CD4-positive, alpha-beta T cell treated with Interleukin-4 for 1 hour (primary cell): ENCODE measurements around the gene OTOGL.
"Not testable (repeated sequence)": the region's sequence is repeated elsewhere in the genome, so short reads cannot be mapped to it uniquely, and the experiment has no call there.

Source experiments
- DNase-seq, 2 donors: peaks; one replicate each; pipeline ENCODE4 v3.0.0-alpha.2; 2020 to 2022

OTOGL gene

DNA sequence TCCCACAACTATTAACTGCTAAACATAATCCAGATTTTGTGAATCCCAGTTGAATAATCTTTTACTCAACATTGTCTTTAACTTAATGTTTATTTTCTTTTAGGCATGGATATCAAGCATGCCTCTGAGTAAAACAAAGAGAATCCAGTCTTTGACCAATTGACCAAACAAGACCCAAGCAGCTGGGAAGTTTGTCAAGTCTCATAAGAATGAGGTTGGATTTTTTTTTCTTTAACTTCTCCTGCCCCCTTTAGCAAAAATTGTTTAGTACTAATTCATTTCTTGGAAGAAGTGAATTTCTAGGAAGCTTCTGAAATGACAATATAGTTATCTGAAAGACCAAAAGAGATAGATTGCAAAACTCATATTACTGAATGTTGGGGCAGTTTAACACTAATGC lies 89.9 kb downstream of the OTOGL start:
- no peak for DNase-seq

GRCh38 chr12:80190001-80190400 lies 90.7 kb downstream of the OTOGL start:
- DNase-seq: no peak

DNA sequence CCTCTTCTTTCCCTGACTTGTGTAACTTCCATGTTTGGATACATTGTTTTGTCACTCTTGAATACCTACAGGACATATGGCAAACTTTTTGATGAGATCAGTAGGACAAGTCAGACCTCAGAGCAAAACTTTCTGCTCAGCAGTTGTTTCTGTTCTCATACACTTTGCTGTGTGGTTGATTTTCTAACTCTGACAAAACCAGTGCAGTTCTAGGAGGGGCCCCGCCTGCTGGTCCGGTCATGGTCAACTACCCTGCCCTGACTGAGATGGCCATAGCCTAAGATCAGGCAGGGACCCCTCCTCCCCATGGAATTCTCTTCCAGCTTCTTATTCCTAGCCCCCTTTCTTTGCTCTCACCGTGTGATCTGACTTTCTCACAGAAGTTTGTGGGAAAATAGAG lies 92.8 kb downstream of the OTOGL start:
- no peak for DNase-seq

DNA sequence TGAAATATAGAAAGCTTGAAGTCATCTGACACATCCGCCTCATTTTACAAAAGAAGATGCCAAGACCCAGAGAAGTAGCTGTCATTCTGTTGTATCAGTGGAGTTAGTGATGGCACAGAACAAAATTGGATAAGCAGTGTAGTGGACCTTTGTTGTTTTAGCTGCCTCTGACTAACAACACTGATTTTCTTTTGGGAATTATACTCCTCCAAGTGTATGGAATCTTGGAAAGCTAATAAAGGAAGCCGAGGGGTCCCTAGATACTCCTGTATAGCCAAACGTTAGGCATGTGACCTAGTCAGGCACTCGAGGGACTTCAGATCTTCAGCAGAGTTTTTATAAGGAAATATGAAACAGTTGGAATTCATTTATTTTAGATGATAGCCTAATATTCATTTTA lies 94.5 kb downstream of the OTOGL start:
- DNase-seq: no peak

- no peak for DNase-seq
These were observed 95.9 kb downstream of the OTOGL start for GRCh38 chr12:80195074-80195726.

DNA sequence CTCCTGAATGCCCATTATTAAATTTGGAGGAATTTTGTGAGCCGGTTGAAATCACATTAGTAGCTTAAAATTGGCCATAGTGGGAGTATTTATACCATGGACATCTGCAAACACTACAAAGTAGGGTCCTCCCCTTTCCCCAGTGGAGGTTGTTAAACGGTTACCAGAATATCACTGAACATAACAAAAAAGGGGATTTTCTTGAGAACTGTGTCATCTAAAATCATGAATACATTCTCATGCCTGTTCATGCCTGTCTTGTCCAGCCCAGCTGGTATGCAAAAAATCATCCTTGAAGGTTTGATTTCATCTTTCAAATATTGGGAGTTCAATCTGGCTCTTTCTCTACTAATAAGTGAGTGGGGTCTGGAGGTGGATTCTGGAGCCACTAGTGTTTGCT lies 96.4 kb downstream of the OTOGL start:
- no peak for DNase-seq

DNA sequence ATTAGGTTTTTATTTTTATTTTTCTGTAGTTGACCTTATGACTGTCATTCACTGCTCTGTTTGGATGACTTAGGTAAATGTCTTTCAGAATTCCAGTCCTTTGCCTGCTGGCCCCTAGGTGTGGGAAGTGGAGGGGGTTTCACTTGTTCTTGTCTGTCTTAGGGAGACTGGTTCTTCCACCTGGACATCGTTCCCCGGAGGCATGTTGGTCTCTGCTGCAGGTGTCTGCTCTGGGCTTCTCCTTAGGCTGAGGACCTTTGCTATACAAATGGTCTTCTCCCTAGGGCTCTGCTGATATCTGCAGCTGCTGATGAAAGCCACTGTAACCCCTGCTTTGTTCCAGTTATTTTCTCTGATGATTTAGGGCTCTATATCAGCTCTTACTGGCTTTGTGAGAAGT lies 97.1 kb downstream of the OTOGL start:
- no peak for DNase-seq

DNA sequence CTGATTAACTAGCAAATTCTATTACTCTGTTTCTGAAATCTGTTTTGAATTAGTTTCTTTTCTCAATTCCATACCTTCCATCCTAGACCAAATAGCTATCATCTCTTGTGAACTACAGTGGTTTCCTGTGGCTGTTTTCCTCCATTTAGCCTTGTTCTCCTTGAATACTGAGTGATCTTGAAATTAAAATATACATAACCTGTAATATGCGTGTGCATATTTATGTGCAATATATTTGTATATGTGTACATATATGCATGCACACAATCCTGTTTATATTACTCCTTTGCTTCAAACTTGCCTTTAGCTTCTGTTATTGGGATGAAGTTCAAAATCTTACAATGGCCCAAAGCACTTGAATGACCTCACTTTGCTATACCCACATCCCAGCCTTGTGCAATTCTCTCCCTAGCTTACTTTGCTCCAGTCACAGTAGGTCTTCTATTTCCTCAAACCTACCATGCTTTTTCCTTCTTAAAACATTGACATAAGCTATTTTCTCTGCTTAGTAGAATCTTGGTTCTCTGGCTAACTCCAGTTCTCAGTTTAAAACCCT lies 99.5 kb downstream of the OTOGL start:
- no peak for DNase-seq

DNA sequence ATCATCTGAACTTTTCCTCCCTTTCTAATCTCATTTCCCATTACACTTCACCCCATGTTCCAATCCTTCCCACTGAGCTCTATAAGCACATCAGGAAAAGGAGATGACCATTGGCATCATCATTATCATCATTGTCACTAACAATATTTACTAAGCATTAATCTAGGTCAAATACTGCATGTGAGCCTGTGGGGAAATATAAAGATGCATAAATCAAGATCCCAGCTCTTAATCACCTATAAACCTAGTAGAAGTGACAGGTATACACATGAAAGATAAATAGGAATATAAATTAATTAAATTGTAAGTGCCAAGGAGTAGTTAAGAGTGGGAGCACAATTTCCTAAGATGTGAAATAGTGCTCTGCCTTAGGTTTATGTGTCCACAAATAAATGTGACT lies 100.6 kb downstream of the OTOGL start:
- no peak for DNase-seq

GRCh38 chr12:80200414-80200813 lies 101.1 kb downstream of the OTOGL start:
- DNase-seq: no peak

- no peak for DNase-seq
These were observed 102.6 kb downstream of the OTOGL start for GRCh38 chr12:80201908-80202307.

- DNase-seq: no peak
These were observed 106.6 kb downstream of the OTOGL start for GRCh38 chr12:80205960-80206359.

GRCh38 chr12:80208071-80208470 lies 108.7 kb downstream of the OTOGL start:
- no peak for DNase-seq

- no peak for DNase-seq
These were observed 112.3 kb downstream of the OTOGL start for GRCh38 chr12:80211671-80212070.

- DNase-seq: no peak
These were observed 113.8 kb downstream of the OTOGL start for GRCh38 chr12:80212938-80213645.

DNA sequence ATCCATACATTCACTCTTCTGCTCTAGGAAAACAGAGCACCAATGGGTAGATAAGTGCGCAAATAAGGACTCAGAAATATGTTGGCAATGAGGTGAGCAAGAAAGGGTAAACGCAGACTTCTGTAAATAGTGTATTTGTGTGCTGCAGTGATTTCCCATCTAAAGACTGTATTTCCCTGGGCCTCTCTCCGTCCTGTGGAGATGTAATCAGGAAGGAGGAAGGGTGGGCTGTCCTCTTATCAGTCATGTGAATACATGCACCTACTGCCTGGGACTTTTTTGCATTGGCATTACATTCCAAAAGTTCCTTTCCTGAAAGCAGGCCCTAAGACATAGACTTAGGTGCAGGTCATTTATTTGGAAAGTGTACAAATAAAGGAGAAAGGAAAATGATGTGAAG lies 114.5 kb downstream of the OTOGL start:
- no peak for DNase-seq

DNA sequence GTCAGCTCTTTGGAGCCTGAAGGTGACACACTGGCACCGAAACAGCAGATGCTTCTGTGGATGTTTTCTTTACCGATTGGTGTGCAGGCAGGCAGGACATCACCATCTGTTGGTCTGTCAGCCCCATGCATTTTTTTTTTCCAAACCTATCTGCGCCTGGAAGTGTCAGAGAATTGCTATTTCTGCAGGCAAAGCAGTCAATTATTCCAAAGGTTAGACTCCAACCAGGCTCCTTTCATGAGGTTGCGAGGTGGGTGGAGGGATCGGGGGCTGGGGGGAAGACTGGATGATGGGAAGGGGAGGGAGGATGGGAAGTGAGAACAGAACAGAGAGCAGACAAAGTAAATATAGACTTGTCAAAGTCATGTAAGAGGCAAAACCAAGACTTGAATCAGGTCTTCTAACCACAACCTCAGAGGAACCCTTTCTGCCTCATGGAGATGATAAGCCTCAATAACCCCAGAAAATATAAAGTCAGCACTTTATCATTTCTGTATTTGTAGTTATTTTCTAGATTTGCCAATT lies 117.7 kb downstream of the OTOGL start:
- DNase-seq: no peak

DNA sequence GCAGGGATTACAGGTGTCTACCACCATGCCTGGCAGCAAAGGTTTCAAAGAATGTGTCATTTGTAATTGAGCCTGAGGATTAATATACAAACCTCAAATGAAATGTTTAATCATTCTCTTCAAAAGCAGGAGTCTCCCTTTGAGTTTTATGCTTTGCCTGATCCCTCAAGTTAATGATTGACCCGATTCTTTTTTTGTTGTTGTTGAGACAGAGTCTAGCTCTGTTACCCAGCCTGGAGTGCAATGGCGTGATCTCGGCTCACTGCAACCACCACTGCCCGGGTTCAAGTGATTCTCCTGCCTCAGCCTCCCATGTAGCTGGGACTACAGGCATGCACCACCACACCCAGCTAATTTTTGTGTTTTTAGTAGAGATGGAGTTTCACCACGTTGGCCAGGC lies 119.6 kb downstream of the OTOGL start:
- DNase-seq: not testable (repeated sequence)

DNA sequence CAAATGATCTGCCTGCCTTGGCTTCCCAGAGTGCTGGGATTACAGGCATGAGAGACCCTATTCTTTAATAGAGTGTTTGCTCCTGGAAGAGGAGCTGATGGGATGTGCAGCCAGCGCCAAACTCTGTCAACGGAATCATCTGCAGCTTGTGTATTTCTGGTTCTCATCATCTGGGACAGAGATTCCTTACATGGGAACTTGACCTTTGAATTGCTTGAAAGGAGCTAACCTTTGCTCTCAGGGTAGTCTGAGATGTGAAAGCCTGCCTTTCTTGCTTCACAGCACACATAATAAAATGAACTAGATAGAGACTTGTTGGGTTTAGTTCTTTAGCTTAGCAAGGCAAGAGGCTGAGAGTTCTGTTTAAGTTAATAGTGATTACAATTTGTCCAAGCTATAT lies 120.0 kb downstream of the OTOGL start:
- DNase-seq: no peak

DNA sequence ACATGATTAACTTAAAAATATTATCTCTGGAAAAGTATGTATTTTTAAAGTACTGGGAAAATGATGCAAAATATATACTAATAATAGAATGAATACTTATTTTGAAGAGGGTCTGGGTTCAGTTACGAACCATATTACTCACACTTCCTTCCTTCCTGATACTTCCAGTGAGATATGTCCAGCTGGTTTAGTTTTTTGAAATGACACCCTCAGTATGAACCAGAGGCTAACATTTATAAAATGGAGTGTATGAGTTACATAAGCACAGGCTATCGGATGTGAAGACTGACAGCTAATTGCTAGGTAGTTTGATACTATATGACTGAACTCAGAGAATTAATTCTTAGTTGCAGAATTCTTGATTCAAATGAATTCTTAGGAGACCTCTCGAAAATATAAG lies 122.9 kb downstream of the OTOGL start:
- DNase-seq: no peak

DNA sequence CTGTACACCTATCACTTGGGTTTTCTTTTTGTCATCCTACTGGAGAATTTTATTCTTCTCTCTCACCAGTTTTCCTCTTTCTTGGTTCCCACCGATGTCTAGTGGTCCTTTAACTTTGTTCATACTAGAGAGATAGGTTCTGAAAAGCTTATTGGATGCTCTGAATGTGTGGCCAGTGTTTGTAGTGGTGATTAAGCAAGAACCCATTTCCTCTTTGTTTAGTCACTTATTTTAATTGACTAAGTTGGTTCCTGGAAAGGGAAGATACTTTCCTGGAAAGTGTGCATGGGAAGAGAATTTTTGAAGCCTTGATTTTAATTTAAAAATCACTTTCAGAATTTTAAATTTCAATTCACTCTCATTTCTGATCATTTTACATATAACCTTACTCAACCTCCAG lies 127.2 kb downstream of the OTOGL start:
- no peak for DNase-seq

- not testable (repeated sequence) for DNase-seq
These were observed 128.6 kb downstream of the OTOGL start for GRCh38 chr12:80227904-80228303.

- no peak for DNase-seq
These were observed 130.7 kb downstream of the OTOGL start for GRCh38 chr12:80230068-80230467.

- DNase-seq: no peak
These were observed 133.5 kb downstream of the OTOGL start for GRCh38 chr12:80232837-80233236.
